ENCODE measurements around the gene APOA5.
"Not testable (repeated sequence)": the region's sequence is repeated elsewhere in the genome, so short reads cannot be mapped to it uniquely, and the experiment has no call there.

GRCh38 chr11:116834535-116835041 is 42.9 kb upstream of the APOA5 start:
- TF ChIP-seq USF2 (CRISPR knock-in tag; IDR thresholded peaks at IDR 0.05); CTCF (IDR thresholded peaks at IDR 0.05); ESRRA (CRISPR knock-in tag; IDR thresholded peaks at IDR 0.05; ENCODE audit: borderline replicate concordance); ZNF232 (CRISPR knock-in tag; IDR thresholded peaks at IDR 0.05); TEAD4 (CRISPR knock-in tag; IDR thresholded peaks at IDR 0.05); MXD4 (CRISPR knock-in tag; IDR thresholded peaks at IDR 0.05; ENCODE audit: borderline replicate concordance); ZNF263 (CRISPR knock-in tag; IDR thresholded peaks at IDR 0.05; ENCODE audit: low read depth): not testable (repeated sequence)

All from WTC11 (cell line).